SJSA1 (cell line): ENCODE data around the gene SHTN1. TPM values are rescaled to one million over a fixed set of nuclear protein-coding genes. Genes with fewer than 3 reads are reported as not detected.

Experiments
- DNase-seq, 2 experiments: peaks; one replicate each; pipeline ENCODE4 v3.0.0-alpha.2; 2015 to 2020; ENCODE audit warnings: low spot score in 2 of 2, low read depth in 1 of 2
- H3K27ac ChIP-seq: fragments of 250-450 bp; sonication (Bioruptor Pico); 2 replicates; pipeline ENCODE4 v1.5.1; 2020; ENCODE audit warnings: mild to moderate bottlenecking, moderate library complexity
- H3K27me3 ChIP-seq: fragments of 250-450 bp; sonication (Bioruptor Pico); replicated peaks from 2 replicates; pipeline ENCODE4 v1.5.1; 2020; ENCODE audit warnings: mild to moderate bottlenecking, moderate library complexity
- H3K36me3 ChIP-seq: fragments of 250-450 bp; sonication (Bioruptor Pico); 2 replicates; pipeline ENCODE4 v1.5.1; 2020; ENCODE audit warnings: mild to moderate bottlenecking
- H3K4me1 ChIP-seq: fragments of 250-450 bp; sonication (Bioruptor Pico); replicated peaks from 2 replicates; pipeline ENCODE4 v1.6.1; 2021; ENCODE audit warnings: mild to moderate bottlenecking
- H3K4me3 ChIP-seq: fragments of 250-450 bp; sonication (Bioruptor Pico); 2 replicates; pipeline ENCODE4 v1.5.1; 2020; ENCODE audit warnings: mild to moderate bottlenecking
- H3K9me3 ChIP-seq: fragments of 250-450 bp; sonication (Bioruptor Pico); replicated peaks from 2 replicates; pipeline ENCODE4 v1.5.1; 2020; ENCODE audit warnings: mild to moderate bottlenecking
- total RNA-seq: library from RNA; depleted of rRNA; stranded (reverse); fragments of >200 nt; shearing (Covaris generic); gene quantifications from 2 replicates; pipeline ENCODE4 v1.2.3, GENCODE V29; 2014; rRNA removed

The SHTN1 gene
- 5.5 and 6.5 TPM in 2 replicates for total RNA-seq

- peak in 1 of 2 experiments; percentile 68 for DNase-seq
- Histone ChIP-seq H3K4me1 (peaks cover 18% of the 10 kb centered on the region), H3K4me3 (peak within 1 kb of the TSS; percentile 79), H3K27ac (peak within 1 kb of the TSS; percentile 87), H3K9me3 (no peaks in the 10 kb centered on the region), H3K36me3 (peaks cover 12% of the 10 kb centered on the region), H3K27me3 (no peaks in the 10 kb centered on the region)
Measured at GRCh38 chr10:117005026-117005526, at the start of gene SHTN1. SHTN1 (minus strand) TSS chr10:117005187; CDS start chr10:117005079, 108 bp downstream.

- no peak overlapping the region for H3K4me3 ChIP-seq
- H3K4me1 ChIP-seq: no peaks in the 10 kb centered on the region
- no peaks in the 10 kb centered on the region for H3K9me3 ChIP-seq
- H3K27ac ChIP-seq: no peak overlapping the region
- H3K36me3 ChIP-seq: no peaks in the 10 kb centered on the region
- no peaks in the 10 kb centered on the region; the same call in 1 of the 2 replicates for H3K27me3 ChIP-seq
- DNase-seq: no peak
Measured at GRCh38 chr10:117053482-117053881, 48.5 kb upstream of the SHTN1 start.

GRCh38 chr10:117047947-117048346 lies 43.0 kb upstream of the SHTN1 start:
- Histone ChIP-seq H3K4me1 (no peaks in the 10 kb centered on the region), H3K4me3 (no peak overlapping the region), H3K27ac (no peak overlapping the region), H3K36me3 (no peaks in the 10 kb centered on the region), H3K27me3 (no peaks in the 10 kb centered on the region), H3K9me3 (no peaks in the 10 kb centered on the region)
- DNase-seq: no peak

GRCh38 chr10:117016266-117016665 lies 11.3 kb upstream of the SHTN1 start:
- H3K27me3 ChIP-seq: no peaks in the 10 kb centered on the region
- H3K4me1 ChIP-seq: no peaks in the 10 kb centered on the region
- no peak for DNase-seq

GRCh38 chr10:117014835-117015234 lies 9.8 kb upstream of the SHTN1 start:
- Histone ChIP-seq H3K27me3 (no peaks in the 10 kb centered on the region), H3K4me1 (no peaks in the 10 kb centered on the region), H3K27ac (no peak overlapping the region), H3K4me3 (no peak overlapping the region), H3K36me3 (no peaks in the 10 kb centered on the region), H3K9me3 (no peaks in the 10 kb centered on the region)
- DNase-seq: no peak

More at GRCh38 chr10:117016266-117016665, 11.3 kb upstream of the SHTN1 start:
- no peak overlapping the region for H3K27ac ChIP-seq
- H3K9me3 ChIP-seq: no peaks in the 10 kb centered on the region
- H3K4me3 ChIP-seq: no peak overlapping the region
- no peaks in the 10 kb centered on the region for H3K36me3 ChIP-seq

GRCh38 chr10:117007080-117007479 lies 2.1 kb upstream of the SHTN1 start:
- peaks cover 12% of the 10 kb centered on the region for H3K36me3 ChIP-seq
- peaks cover 18% of the 10 kb centered on the region for H3K4me1 ChIP-seq
- no peak overlapping the region for H3K4me3 ChIP-seq
- H3K9me3 ChIP-seq: no peaks in the 10 kb centered on the region
- H3K27me3 ChIP-seq: no peaks in the 10 kb centered on the region
- no peak overlapping the region for H3K27ac ChIP-seq
- DNase-seq: peak in 1 of 2 experiments; percentile 36

- Histone ChIP-seq H3K27ac (peak overlapping the region; percentile 87), H3K4me3 (peak overlapping the region; percentile 79), H3K36me3 (peaks cover 12% of the 10 kb centered on the region), H3K4me1 (peaks cover 18% of the 10 kb centered on the region), H3K27me3 (no peaks in the 10 kb centered on the region), H3K9me3 (no peaks in the 10 kb centered on the region)
- no peak for DNase-seq
Measured at GRCh38 chr10:117005527-117006055, 604 bp upstream of the SHTN1 start.

GRCh38 chr10:117004227-117005025 lies 561 bp downstream of the SHTN1 start:
- peak overlapping the region; percentile 79 for H3K4me3 ChIP-seq
- no peaks in the 10 kb centered on the region for H3K9me3 ChIP-seq
- peak; percentile 75 to 82 for DNase-seq
- peak overlapping the region; percentile 87 for H3K27ac ChIP-seq
- peaks cover 18% of the 10 kb centered on the region for H3K4me1 ChIP-seq
- H3K36me3 ChIP-seq: peaks cover 12% of the 10 kb centered on the region
- no peaks in the 10 kb centered on the region for H3K27me3 ChIP-seq

- DNase-seq: no peak
- Histone ChIP-seq H3K27ac (no peak overlapping the region), H3K9me3 (no peaks in the 10 kb centered on the region), H3K36me3 (peaks cover 18% of the 10 kb centered on the region), H3K27me3 (no peaks in the 10 kb centered on the region), H3K4me1 (peaks cover 18% of the 10 kb centered on the region), H3K4me3 (no peak overlapping the region)
Measured at GRCh38 chr10:117003336-117003735, 1.7 kb downstream of the SHTN1 start.

- no peak for DNase-seq
- H3K4me3 ChIP-seq: no peak overlapping the region
- H3K4me1 ChIP-seq: peaks cover 18% of the 10 kb centered on the region
- H3K27me3 ChIP-seq: no peaks in the 10 kb centered on the region
- H3K27ac ChIP-seq: no peak overlapping the region
- peaks cover 18% of the 10 kb centered on the region for H3K36me3 ChIP-seq
- H3K9me3 ChIP-seq: no peaks in the 10 kb centered on the region
Measured at GRCh38 chr10:117002206-117002605, 2.8 kb downstream of the SHTN1 start.

- DNase-seq: no peak
- Histone ChIP-seq H3K36me3 (peaks cover 18% of the 10 kb centered on the region), H3K9me3 (no peaks in the 10 kb centered on the region), H3K4me3 (no peak overlapping the region), H3K27me3 (no peaks in the 10 kb centered on the region), H3K4me1 (peaks cover 11% of the 10 kb centered on the region), H3K27ac (no peak overlapping the region)
Measured at GRCh38 chr10:117001144-117001543, 3.8 kb downstream of the SHTN1 start.

GRCh38 chr10:117000580-117000979 lies 4.4 kb downstream of the SHTN1 start:
- H3K27ac ChIP-seq: no peak overlapping the region
- H3K27me3 ChIP-seq: no peaks in the 10 kb centered on the region
- H3K4me3 ChIP-seq: no peak overlapping the region
- H3K4me1 ChIP-seq: peaks cover 8% of the 10 kb centered on the region
- H3K9me3 ChIP-seq: no peaks in the 10 kb centered on the region
- peaks cover 18% of the 10 kb centered on the region for H3K36me3 ChIP-seq
- no peak for DNase-seq

- Histone ChIP-seq H3K9me3 (no peaks in the 10 kb centered on the region), H3K27ac (no peak overlapping the region), H3K4me3 (no peak overlapping the region), H3K4me1 (no peaks in the 10 kb centered on the region), H3K36me3 (peaks cover 8% of the 10 kb centered on the region), H3K27me3 (no peaks in the 10 kb centered on the region)
- DNase-seq: no peak
Measured at GRCh38 chr10:116998172-116998571, 6.8 kb downstream of the SHTN1 start.

GRCh38 chr10:116997015-116997414 lies 8.0 kb downstream of the SHTN1 start:
- H3K4me1 ChIP-seq: no peaks in the 10 kb centered on the region
- DNase-seq: no peak
- H3K4me3 ChIP-seq: no peak overlapping the region
- H3K27ac ChIP-seq: no peak overlapping the region
- no peaks in the 10 kb centered on the region for H3K27me3 ChIP-seq
- peaks cover 6% of the 10 kb centered on the region; the same call in 1 of the 2 replicates for H3K36me3 ChIP-seq
- no peaks in the 10 kb centered on the region for H3K9me3 ChIP-seq
